NCI-H446 (cell line): ENCODE measurements around the gene MBD3.
A peak's percentile ranks its signal among the peaks of the same experiment; 100 is the strongest.

ENCODE experiments used
- DNase-seq, 2 experiments: peaks; one replicate each; lab custom pipeline; 2025; lab: John Stamatoyannopoulos, UW

Gene MBD3

GRCh38 chr19:1571358-1571757, 21.3 kb downstream of the MBD3 start:
- no peak for DNase-seq

- no peak for DNase-seq
Measured at GRCh38 chr19:1570836-1571235, 21.8 kb downstream of the MBD3 start.

GRCh38 chr19:1569997-1570396, 22.7 kb downstream of the MBD3 start:
- no peak for DNase-seq

GRCh38 chr19:1568320-1569019, 24.2 kb downstream of the MBD3 start, which contains the start of gene MEX3D:
TSS of gene MEX3D (minus strand) at chr19:1568325. CDS start at chr19:1568058, 267 bp downstream.
- DNase-seq, result peak; percentile 50 to 90

GRCh38 chr19:1567848-1568227, 24.8 kb downstream of the MBD3 start:
- DNase-seq, result no peak

GRCh38 chr19:1567116-1567847, 25.4 kb downstream of the MBD3 start:
- DNase-seq, result no peak

GRCh38 chr19:1566392-1567115, 26.1 kb downstream of the MBD3 start:
- peak in 1 of 2 experiments; percentile 57 for DNase-seq

GRCh38 chr19:1563251-1563650, 29.4 kb downstream of the MBD3 start:
- no peak for DNase-seq

- DNase-seq, result no peak
Measured at GRCh38 chr19:1561236-1561842, 31.3 kb downstream of the MBD3 start.

GRCh38 chr19:1560286-1560882, 32.3 kb downstream of the MBD3 start:
- DNase-seq, result no peak

- DNase-seq, result no peak
Measured at GRCh38 chr19:1558552-1558951, 34.1 kb downstream of the MBD3 start.

GRCh38 chr19:1556390-1557070, 36.1 kb downstream of the MBD3 start:
- DNase-seq, result no peak

- DNase-seq, result no peak
Measured at GRCh38 chr19:1555487-1556389, 36.9 kb downstream of the MBD3 start.

- DNase-seq, result no peak
Measured at GRCh38 chr19:1554968-1555367, 37.7 kb downstream of the MBD3 start.

- no peak for DNase-seq
Measured at GRCh38 chr19:1553415-1553814, 39.2 kb downstream of the MBD3 start.

GRCh38 chr19:1551068-1552040, 41.3 kb downstream of the MBD3 start:
- no peak for DNase-seq

- DNase-seq, result no peak
Measured at GRCh38 chr19:1549332-1549945, 43.2 kb downstream of the MBD3 start.

- DNase-seq, result no peak
Measured at GRCh38 chr19:1540365-1540925, 52.2 kb downstream of the MBD3 start.
